ENCODE data around the gene SLC27A5. TPM values are rescaled to one million over a fixed set of nuclear protein-coding genes. Genes with fewer than 3 reads are reported as not detected.

Gene SLC27A5
- total and polyA plus RNA-seq, 9 of the 15 experiments (the other 6 are each of a cell fraction or from before 2014, with no cell fraction given): 42.2 to 318 (median 64.7) TPM

DNA sequence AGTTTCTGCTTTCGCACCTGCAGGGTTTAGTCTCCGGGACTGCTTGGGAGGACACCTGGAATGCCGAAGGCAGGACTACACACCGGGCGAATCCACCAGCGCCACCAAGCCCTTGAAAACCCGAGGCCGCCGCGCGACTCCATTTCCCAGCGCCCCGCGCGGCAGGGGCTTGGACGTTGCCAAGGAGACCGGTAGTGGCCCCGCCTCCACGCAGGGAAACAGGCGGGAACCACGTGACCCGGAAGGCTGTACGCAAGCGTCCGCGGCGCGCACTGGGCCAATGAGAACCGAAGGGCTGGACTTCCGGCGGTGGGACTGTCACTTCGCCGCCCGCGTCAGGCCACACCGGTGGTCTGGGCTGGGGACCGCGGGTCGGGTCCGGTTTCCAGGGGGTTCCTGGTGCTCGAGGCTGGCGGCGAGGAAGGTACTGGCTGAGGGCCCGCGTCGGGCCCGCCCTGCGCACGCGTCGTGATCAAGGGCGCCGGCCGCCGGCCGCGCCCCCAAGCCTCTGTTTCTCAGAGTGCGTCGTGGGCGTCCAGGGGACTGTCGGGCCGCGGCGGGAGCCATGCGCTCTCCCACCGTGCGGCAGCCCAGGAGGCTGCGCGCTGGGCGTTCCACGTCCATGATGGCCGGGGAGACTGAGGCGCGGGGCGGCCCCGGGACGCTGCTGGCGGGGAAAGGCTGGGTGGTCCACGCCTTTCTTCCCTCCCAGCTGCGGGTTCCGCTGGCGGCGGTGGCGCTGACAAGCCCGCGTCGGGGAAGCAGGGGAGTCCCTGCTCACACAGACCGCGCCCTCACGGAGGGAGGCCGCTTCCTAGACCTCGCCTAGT is 44.8 kb downstream of the SLC27A5 start, which contains the start of gene ZNF324 (continued):
- 0 out of 2 replicates have a peak, but pooled peaks have one; percentile 8 for TF ChIP-seq RNF2 (IDR thresholded peaks at IDR 0.05)
- TF ChIP-seq MAFF (IDR thresholded peaks at IDR 0.05; ENCODE audit: low read length): no peak
- no peak for TF ChIP-seq ZBED1 (IDR thresholded peaks at IDR 0.05)
- TF ChIP-seq SOX6 (IDR thresholded peaks at IDR 0.05): 0 out of 2 replicates have a peak, but pooled peaks have one; percentile 16
- no peak for TF ChIP-seq SRSF9 (IDR thresholded peaks at IDR 0.05; ENCODE audit: borderline replicate concordance, low read depth, low read length)
- peak in 1 of 2 experiments; percentile 32; a peak in 1 of 4 replicates for TF ChIP-seq TRIM24 (IDR thresholded peaks at IDR 0.05)
- no peak for TF ChIP-seq MCM7 (IDR thresholded peaks at IDR 0.05)
- TF ChIP-seq, protein P1, sequence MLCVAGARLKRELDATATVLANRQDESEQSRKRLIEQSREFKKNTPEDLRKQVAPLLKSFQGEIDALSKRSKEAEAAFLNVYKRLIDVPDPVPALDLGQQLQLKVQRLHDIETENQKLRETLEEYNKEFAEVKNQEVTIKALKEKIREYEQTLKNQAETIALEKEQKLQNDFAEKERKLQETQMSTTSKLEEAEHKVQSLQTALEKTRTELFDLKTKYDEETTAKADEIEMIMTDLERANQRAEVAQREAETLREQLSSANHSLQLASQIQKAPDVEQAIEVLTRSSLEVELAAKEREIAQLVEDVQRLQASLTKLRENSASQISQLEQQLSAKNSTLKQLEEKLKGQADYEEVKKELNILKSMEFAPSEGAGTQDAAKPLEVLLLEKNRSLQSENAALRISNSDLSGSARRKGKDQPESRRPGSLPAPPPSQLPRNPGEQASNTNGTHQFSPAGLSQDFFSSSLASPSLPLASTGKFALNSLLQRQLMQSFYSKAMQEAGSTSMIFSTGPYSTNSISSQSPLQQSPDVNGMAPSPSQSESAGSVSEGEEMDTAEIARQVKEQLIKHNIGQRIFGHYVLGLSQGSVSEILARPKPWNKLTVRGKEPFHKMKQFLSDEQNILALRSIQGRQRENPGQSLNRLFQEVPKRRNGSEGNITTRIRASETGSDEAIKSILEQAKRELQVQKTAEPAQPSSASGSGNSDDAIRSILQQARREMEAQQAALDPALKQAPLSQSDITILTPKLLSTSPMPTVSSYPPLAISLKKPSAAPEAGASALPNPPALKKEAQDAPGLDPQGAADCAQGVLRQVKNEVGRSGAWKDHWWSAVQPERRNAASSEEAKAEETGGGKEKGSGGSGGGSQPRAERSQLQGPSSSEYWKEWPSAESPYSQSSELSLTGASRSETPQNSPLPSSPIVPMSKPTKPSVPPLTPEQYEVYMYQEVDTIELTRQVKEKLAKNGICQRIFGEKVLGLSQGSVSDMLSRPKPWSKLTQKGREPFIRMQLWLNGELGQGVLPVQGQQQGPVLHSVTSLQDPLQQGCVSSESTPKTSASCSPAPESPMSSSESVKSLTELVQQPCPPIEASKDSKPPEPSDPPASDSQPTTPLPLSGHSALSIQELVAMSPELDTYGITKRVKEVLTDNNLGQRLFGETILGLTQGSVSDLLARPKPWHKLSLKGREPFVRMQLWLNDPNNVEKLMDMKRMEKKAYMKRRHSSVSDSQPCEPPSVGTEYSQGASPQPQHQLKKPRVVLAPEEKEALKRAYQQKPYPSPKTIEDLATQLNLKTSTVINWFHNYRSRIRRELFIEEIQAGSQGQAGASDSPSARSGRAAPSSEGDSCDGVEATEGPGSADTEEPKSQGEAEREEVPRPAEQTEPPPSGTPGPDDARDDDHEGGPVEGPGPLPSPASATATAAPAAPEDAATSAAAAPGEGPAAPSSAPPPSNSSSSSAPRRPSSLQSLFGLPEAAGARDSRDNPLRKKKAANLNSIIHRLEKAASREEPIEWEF (CRISPR knock-in tag; IDR thresholded peaks at IDR 0.05): no peak
- TF ChIP-seq KHSRP (IDR thresholded peaks at IDR 0.05): no peak
- no peak for TF ChIP-seq ETS2 (tag; IDR thresholded peaks at IDR 0.05; ENCODE audit: borderline replicate concordance, poor library complexity, severe bottlenecking)
- no peak for TF ChIP-seq ZKSCAN8 (CRISPR knock-in tag; IDR thresholded peaks at IDR 0.05)
- no peak for TF ChIP-seq MAFK (IDR thresholded peaks at IDR 0.05; ENCODE audit: low read length)
- TF ChIP-seq, protein P2, sequence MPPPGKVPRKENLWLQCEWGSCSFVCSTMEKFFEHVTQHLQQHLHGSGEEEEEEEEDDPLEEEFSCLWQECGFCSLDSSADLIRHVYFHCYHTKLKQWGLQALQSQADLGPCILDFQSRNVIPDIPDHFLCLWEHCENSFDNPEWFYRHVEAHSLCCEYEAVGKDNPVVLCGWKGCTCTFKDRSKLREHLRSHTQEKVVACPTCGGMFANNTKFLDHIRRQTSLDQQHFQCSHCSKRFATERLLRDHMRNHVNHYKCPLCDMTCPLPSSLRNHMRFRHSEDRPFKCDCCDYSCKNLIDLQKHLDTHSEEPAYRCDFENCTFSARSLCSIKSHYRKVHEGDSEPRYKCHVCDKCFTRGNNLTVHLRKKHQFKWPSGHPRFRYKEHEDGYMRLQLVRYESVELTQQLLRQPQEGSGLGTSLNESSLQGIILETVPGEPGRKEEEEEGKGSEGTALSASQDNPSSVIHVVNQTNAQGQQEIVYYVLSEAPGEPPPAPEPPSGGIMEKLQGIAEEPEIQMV (tag; conservative IDR thresholded peaks at IDR 0.05; ENCODE audit: low read depth): peak; percentile 83
- TF ChIP-seq HDAC2 (IDR thresholded peaks at IDR 0.05): no peak
- no peak for TF ChIP-seq FOXA1 (IDR thresholded peaks at IDR 0.05; ENCODE audit: borderline replicate concordance)
- TF ChIP-seq ZZZ3 (IDR thresholded peaks at IDR 0.05): no peak
- no peak for TF ChIP-seq CHD4 (IDR thresholded peaks at IDR 0.05; ENCODE audit: insufficient read depth, insufficient replicate concordance, low read depth, low read length, poor library complexity, severe bottlenecking)
- no peak for TF ChIP-seq CBFB (CRISPR knock-in tag; IDR thresholded peaks at IDR 0.05)
- no peak for TF ChIP-seq ZNF583 (CRISPR knock-in tag; IDR thresholded peaks at IDR 0.05)
- no peak for TF ChIP-seq HOXB6 (CRISPR knock-in tag; IDR thresholded peaks at IDR 0.05; ENCODE audit: borderline replicate concordance)
- no peak for TF ChIP-seq MCM3 (IDR thresholded peaks at IDR 0.05)
- TF ChIP-seq CBFA2T3 (IDR thresholded peaks at IDR 0.05): no peak
- no peak for TF ChIP-seq ZNF57 (CRISPR knock-in tag; IDR thresholded peaks at IDR 0.05)
- no peak for TF ChIP-seq RBM34 (IDR thresholded peaks at IDR 0.05; ENCODE audit: borderline replicate concordance, insufficient read depth, low read length)
- no peak for TF ChIP-seq SRSF1 (IDR thresholded peaks at IDR 0.05; ENCODE audit: low read depth, low read length)

All from K562 (cell line).